ENCODE data around the gene CYTIP. TPM values are rescaled to one million over a fixed set of nuclear protein-coding genes. Genes with fewer than 3 reads are reported as not detected.

CYTIP gene
- total and polyA plus RNA-seq, 2 experiments from 2014 or later = 1.6 to 4.0 TPM

GRCh38 chr2:157431176-157431575 lies 12.7 kb downstream of the CYTIP start:
- Histone ChIP-seq H3K79me2 (no peaks in the 10 kb centered on the region), H4K20me1 (ENCODE audit: insufficient read depth, poor library complexity, severe bottlenecking) (no peaks in the 10 kb centered on the region), H3K4me1 (ENCODE audit: insufficient read depth) (peaks cover 17% of the 10 kb centered on the region), H3K9me2 (replicated peaks; ENCODE audit: insufficient read depth) (no peaks in the 10 kb centered on the region), H3K36me3 (replicated peaks; ENCODE audit: insufficient read depth, low read depth) (no peaks in the 10 kb centered on the region), H2AFZ (no peak overlapping the region), H3K4me3 (no peak overlapping the region), H3K4me2 (no peak overlapping the region), H3K27ac (no peak overlapping the region), H3K9me3 (ENCODE audit: low read depth) (no peaks in the 10 kb centered on the region), H3K27me3 (no peaks in the 10 kb centered on the region)
- 92% methylated on average over 3 of the region's 3 CpGs for WGBS (ENCODE audit: low lambda C conversion rate, missing lambda C conversion rate)
- TF ChIP-seq EZH2phosphoT487 (IDR thresholded peaks at IDR 0.05; ENCODE audit: low read depth, severe bottlenecking, unreplicated experiment) = no peak
- no peak for TF ChIP-seq EZH2 (IDR thresholded peaks at IDR 0.05; ENCODE audit: borderline replicate concordance)
- no peak for TF ChIP-seq CTCF (IDR thresholded peaks at IDR 0.05; ENCODE audit: poor library complexity)
- no peak for DNase-seq (ENCODE audit: low spot score)

GRCh38 chr2:157428500-157429175 lies 15.3 kb downstream of the CYTIP start:
- Histone ChIP-seq H3K9me3 (ENCODE audit: low read depth) (no peaks in the 10 kb centered on the region), H4K20me1 (ENCODE audit: insufficient read depth, poor library complexity, severe bottlenecking) (no peaks in the 10 kb centered on the region), H3K4me2 (no peak overlapping the region), H2AFZ (no peak overlapping the region), H3K36me3 (replicated peaks; ENCODE audit: insufficient read depth, low read depth) (no peaks in the 10 kb centered on the region), H3K79me2 (no peaks in the 10 kb centered on the region), H3K27ac (no peak overlapping the region), H3K27me3 (no peaks in the 10 kb centered on the region), H3K4me1 (ENCODE audit: insufficient read depth) (peaks cover 14% of the 10 kb centered on the region), H3K4me3 (no peak overlapping the region), H3K9me2 (replicated peaks; ENCODE audit: insufficient read depth) (no peaks in the 10 kb centered on the region)
- TF ChIP-seq EZH2 (IDR thresholded peaks at IDR 0.05; ENCODE audit: borderline replicate concordance) (no peak), CTCF (IDR thresholded peaks at IDR 0.05; ENCODE audit: poor library complexity) (no peak), EZH2phosphoT487 (IDR thresholded peaks at IDR 0.05; ENCODE audit: low read depth, severe bottlenecking, unreplicated experiment) (no peak)
- 92% methylated on average over 2 of the region's 2 CpGs for WGBS (ENCODE audit: low lambda C conversion rate, missing lambda C conversion rate)
- DNase-seq (ENCODE audit: low spot score) = no peak

GRCh38 chr2:157427922-157428303 lies 16.0 kb downstream of the CYTIP start:
- H3K36me3 ChIP-seq (replicated peaks; ENCODE audit: insufficient read depth, low read depth) = no peaks in the 10 kb centered on the region
- TF ChIP-seq EZH2 (IDR thresholded peaks at IDR 0.05; ENCODE audit: borderline replicate concordance) (no peak), CTCF (IDR thresholded peaks at IDR 0.05; ENCODE audit: poor library complexity) (no peak), EZH2phosphoT487 (IDR thresholded peaks at IDR 0.05; ENCODE audit: low read depth, severe bottlenecking, unreplicated experiment) (no peak)
- no peaks in the 10 kb centered on the region for H4K20me1 ChIP-seq (ENCODE audit: insufficient read depth, poor library complexity, severe bottlenecking)
- no peak for DNase-seq (ENCODE audit: low spot score)
- no peak overlapping the region for H2AFZ ChIP-seq
- H3K27me3 ChIP-seq = no peaks in the 10 kb centered on the region
- no peaks in the 10 kb centered on the region for H3K9me2 ChIP-seq (replicated peaks; ENCODE audit: insufficient read depth)
- H3K27ac ChIP-seq = no peak overlapping the region
- no peaks in the 10 kb centered on the region for H3K9me3 ChIP-seq (ENCODE audit: low read depth)
- H3K4me3 ChIP-seq = no peak overlapping the region
- H3K4me1 ChIP-seq (ENCODE audit: insufficient read depth) = peaks cover 6% of the 10 kb centered on the region
- H3K4me2 ChIP-seq = no peak overlapping the region
- H3K79me2 ChIP-seq = no peaks in the 10 kb centered on the region
